ENCODE results near the gene GPATCH2L. TPM values are rescaled to one million over a fixed set of nuclear protein-coding genes. Genes with fewer than 3 reads are reported as not detected.

The GPATCH2L gene
- total RNA-seq, 1 experiment from 2014 or later: 76.7 TPM

- no peak overlapping the region for H2BK120ac ChIP-seq (ENCODE audit: low read depth, low read length, poor library complexity, severe bottlenecking)
- no peaks in the 10 kb centered on the region for H3K79me2 ChIP-seq (ENCODE audit: insufficient read depth, low read length)
- no peak overlapping the region for H4K91ac ChIP-seq (ENCODE audit: insufficient read length, low read depth, low read length)
- Mint-ChIP-seq H3K4me1 (peaks cover 27 to 43% of the 10 kb centered on the region in 2 experiments), H3K4me3 (no peak overlapping the region), H3K36me3 (ENCODE audit: insufficient read depth in 1 of 3, low read depth in 3 of 3) (no peaks in the 10 kb centered on the region; a peak in 1 of 7 replicates), H3K27ac (no peak overlapping the region), H3K27me3 (ENCODE audit: low read depth) (peaks cover 15% of the 10 kb centered on the region), H3K9me3 (peaks cover 0 to 4% of the 10 kb centered on the region in 2 experiments; a peak in 2 of 5 replicates)
- H3K27ac ChIP-seq (ENCODE audit: insufficient read length, low read depth, low read length): no peak overlapping the region
- no CpG with 5 or more reads among the region's 14 CpGs for WGBS (ENCODE audit: extremely low coverage, insufficient read length, low lambda C conversion rate)
- H3K4ac ChIP-seq (ENCODE audit: low read depth, low read length): no peak overlapping the region
- no peak overlapping the region for H3K14ac ChIP-seq (ENCODE audit: insufficient read depth, low read length)
- H3K4me1 ChIP-seq (ENCODE audit: insufficient read depth, low read length): peaks cover 11% of the 10 kb centered on the region; the same call in 1 of the 2 replicates
- no peak overlapping the region for H4K5ac ChIP-seq (ENCODE audit: insufficient read length, low read depth, low read length)
- no peaks in the 10 kb centered on the region for H3K79me1 ChIP-seq (ENCODE audit: insufficient read depth, low read depth, low read length, poor library complexity, severe bottlenecking)
- no peak overlapping the region for H2BK15ac ChIP-seq (ENCODE audit: low read depth, low read length)
- H4K8ac ChIP-seq (replicated peaks; ENCODE audit: insufficient read length, low read depth, low read length): no peak overlapping the region
- H2BK20ac ChIP-seq (ENCODE audit: low read depth, low read length, poor library complexity, severe bottlenecking): no peak overlapping the region
- no peaks in the 10 kb centered on the region for H4K20me1 ChIP-seq (ENCODE audit: control insufficient read depth, insufficient read depth, insufficient read length)
- H2AFZ ChIP-seq (ENCODE audit: low read length): no peak overlapping the region
- H3K18ac ChIP-seq (ENCODE audit: insufficient read length, low read depth, low read length): no peak overlapping the region
- H3K9ac ChIP-seq (ENCODE audit: extremely low read depth, insufficient read length, low read length): no peak overlapping the region
- no peak overlapping the region for H2AK5ac ChIP-seq (ENCODE audit: insufficient read length, low read length)
- H3T11ph ChIP-seq (ENCODE audit: low read length): no peak overlapping the region
- H3K4me2 ChIP-seq (ENCODE audit: insufficient read depth, insufficient read length, low read length): no peak overlapping the region
- H3K9me3 ChIP-seq (ENCODE audit: control insufficient read depth, low read depth, low read length): no peaks in the 10 kb centered on the region
- TF ChIP-seq CTCF (conservative IDR thresholded peaks at IDR 0.05): no peak
- no peak overlapping the region for H2BK5ac ChIP-seq (ENCODE audit: insufficient read length, low read length)
- H3K23me2 ChIP-seq (ENCODE audit: insufficient read length, low read depth, low read length, poor library complexity, severe bottlenecking): no peaks in the 10 kb centered on the region
- no peaks in the 10 kb centered on the region for H3K27me3 ChIP-seq (ENCODE audit: insufficient read depth, low read length)
- DNase-seq: no peak
- H2BK12ac ChIP-seq (ENCODE audit: insufficient read length, low read depth, low read length): no peak overlapping the region
- no peak overlapping the region for H3K23ac ChIP-seq (ENCODE audit: insufficient read length, low read depth, low read length)
- no peak overlapping the region for H3K56ac ChIP-seq (ENCODE audit: insufficient read length, low read depth, low read length)
Measured at GRCh38 chr14:76109087-76109880, 42.4 kb upstream of the GPATCH2L start.

Measured in H9 (cell line).